Measurements from ENCODE around the gene PCGF3. TPM values are rescaled to one million over a fixed set of nuclear protein-coding genes. Genes with fewer than 3 reads are reported as not detected.

PCGF3 gene
- total RNA-seq, 5 donors from 2014 or later (not counting 1 experiment from before 2014, with no cell fraction given) = 47.0 to 76.9 (median 51.1) TPM

DNA sequence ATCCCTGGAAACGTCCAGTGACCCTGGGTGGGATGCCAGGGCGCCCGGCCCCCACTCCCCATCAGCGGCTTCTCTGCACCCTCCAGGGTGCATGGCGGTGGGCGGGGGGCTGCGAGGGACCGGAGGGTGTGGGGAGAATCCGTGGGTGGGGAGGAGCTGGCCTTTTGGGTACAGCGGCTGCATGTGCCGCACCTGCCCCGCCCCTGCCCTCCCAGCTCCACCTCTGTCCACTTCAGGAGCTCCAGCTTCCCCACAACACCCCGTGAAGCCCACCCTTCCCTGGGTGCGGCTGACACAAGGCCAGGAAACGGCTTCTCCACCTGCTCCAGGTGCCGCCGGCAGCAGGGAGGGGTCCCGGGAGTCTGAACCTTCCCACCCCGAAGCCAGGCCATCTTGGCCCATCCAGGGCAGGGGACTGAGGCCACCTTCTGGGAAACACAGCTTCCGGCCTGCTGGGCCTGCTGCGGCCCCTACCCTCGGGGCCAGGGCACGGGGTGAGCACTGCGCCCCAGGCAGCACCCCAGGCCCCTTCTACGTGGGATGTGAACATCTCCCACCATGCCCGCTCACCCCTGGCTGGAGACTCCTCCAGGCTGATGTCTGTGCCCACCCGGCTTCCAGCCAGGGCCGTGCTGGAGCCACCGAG is 85.7 kb downstream of the PCGF3 start:
- ATAC-seq (replicated peaks in 1 of 4) (no peak), DNase-seq (no peak)
- 76% methylated on average over 23 of the region's 29 CpGs for WGBS (ENCODE audit: insufficient coverage)
- ChIA-PET POLR2A (no interaction called here), CTCF (no interaction called here)
- no peaks in the 10 kb centered on the region for H3K9me3 ChIP-seq
- H3K4me3 ChIP-seq (ENCODE audit: control insufficient read depth in 1 of 2, extremely low read depth in 1 of 2, low read length in 1 of 2) = no peak overlapping the region
- Mint-ChIP-seq H3K9me3 (no peaks in the 10 kb centered on the region), H3K27ac (no peak overlapping the region), H3K4me3 (no peak overlapping the region), H3K36me3 (no peaks in the 10 kb centered on the region), H3K4me1 (peaks cover 21 to 27% (median 26%) of the 10 kb centered on the region in 3 donors), H3K27me3 (peaks cover 22 to 42% of the 10 kb centered on the region in 2 donors)
- no peaks in the 10 kb centered on the region for H3K36me3 ChIP-seq (ENCODE audit: control insufficient read depth in 2 of 2, extremely low read depth in 1 of 2, insufficient read depth in 1 of 2, low read length in 1 of 2)
- H3K27me3 ChIP-seq (replicated peaks in 1 of 2; ENCODE audit: control insufficient read depth in 2 of 2, extremely low read depth in 1 of 2, insufficient read depth in 2 of 2, low read length in 1 of 2) = peaks cover 0 to 89% of the 10 kb centered on the region in 2 experiments
- no peak overlapping the region for H3K27ac ChIP-seq (ENCODE audit: low read length)
- H3K4me1 ChIP-seq (ENCODE audit: control insufficient read depth in 1 of 2, extremely low read depth in 1 of 2, insufficient read depth in 2 of 2, low read length in 2 of 2) = peaks cover 15 to 50% of the 10 kb centered on the region in 2 experiments

DNA sequence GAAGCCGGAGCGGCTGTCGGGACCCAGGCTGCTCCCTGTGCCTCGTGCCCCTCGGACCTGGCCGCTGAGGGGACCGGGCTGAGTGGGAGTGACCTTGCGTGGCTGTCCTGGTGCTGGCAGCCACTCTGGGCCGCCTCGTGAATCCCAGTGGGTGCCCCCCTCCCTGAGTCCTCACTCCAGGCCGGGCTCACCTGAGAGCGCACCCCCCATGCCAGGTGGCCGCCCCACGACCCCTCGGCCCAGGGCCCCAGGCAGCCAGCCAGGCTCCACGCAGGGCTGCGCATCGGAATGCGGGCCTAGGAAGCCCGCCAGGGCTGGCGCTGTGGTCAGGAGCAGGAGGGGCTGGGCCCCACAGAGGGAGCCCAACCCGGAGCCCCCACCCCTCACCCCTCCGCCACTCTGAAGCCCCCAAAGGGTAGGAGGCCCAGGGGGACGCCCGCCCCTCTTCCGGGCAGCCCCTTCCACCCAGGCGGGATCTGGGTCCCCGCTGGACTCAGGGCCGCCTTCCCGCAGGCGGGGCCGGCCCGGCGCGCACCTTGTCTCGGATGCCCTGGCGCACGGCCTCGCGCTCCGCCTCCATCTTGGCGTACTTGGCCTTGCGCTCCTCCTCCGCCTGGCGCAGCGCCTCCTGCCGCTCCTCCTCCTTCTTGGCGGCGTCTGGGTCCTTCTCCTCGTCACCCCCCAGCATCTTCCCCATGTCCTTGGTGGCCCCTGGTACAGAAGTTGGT is 86.4 kb downstream of the PCGF3 start:
- ChIA-PET POLR2A (no interaction called here), CTCF (no interaction called here)
- H3K9me3 ChIP-seq = no peaks in the 10 kb centered on the region
- ATAC-seq (replicated peaks in 1 of 4) (peak; percentile 51 to 69 (median 64)), DNase-seq (peak in 17 of 35 experiments; percentile 21 to 57 (median 37))
- no peak overlapping the region for H3K27ac ChIP-seq (ENCODE audit: low read length)
- H3K4me3 ChIP-seq (ENCODE audit: control insufficient read depth in 1 of 2, extremely low read depth in 1 of 2, low read length in 1 of 2) = peak overlapping the region; percentile 35 to 70
- Mint-ChIP-seq H3K27ac (no peak overlapping the region), H3K4me3 (peak overlapping the region; percentile 40 to 79 (median 69)), H3K4me1 (peaks cover 21 to 27% (median 26%) of the 10 kb centered on the region in 3 donors), H3K27me3 (peaks cover 26 to 46% of the 10 kb centered on the region in 2 donors), H3K36me3 (no peaks in the 10 kb centered on the region), H3K9me3 (no peaks in the 10 kb centered on the region)
- H3K27me3 ChIP-seq (replicated peaks in 1 of 2; ENCODE audit: control insufficient read depth in 2 of 2, extremely low read depth in 1 of 2, insufficient read depth in 2 of 2, low read length in 1 of 2) = peaks cover 0 to 82% of the 10 kb centered on the region in 2 experiments
- no peaks in the 10 kb centered on the region for H3K36me3 ChIP-seq (ENCODE audit: control insufficient read depth in 2 of 2, extremely low read depth in 1 of 2, insufficient read depth in 1 of 2, low read length in 1 of 2)
- peaks cover 15 to 43% of the 10 kb centered on the region in 2 experiments for H3K4me1 ChIP-seq (ENCODE audit: control insufficient read depth in 1 of 2, extremely low read depth in 1 of 2, insufficient read depth in 2 of 2, low read length in 2 of 2)
- 22% methylated on average over 42 of the region's 50 CpGs for WGBS (ENCODE audit: insufficient coverage)

DNA sequence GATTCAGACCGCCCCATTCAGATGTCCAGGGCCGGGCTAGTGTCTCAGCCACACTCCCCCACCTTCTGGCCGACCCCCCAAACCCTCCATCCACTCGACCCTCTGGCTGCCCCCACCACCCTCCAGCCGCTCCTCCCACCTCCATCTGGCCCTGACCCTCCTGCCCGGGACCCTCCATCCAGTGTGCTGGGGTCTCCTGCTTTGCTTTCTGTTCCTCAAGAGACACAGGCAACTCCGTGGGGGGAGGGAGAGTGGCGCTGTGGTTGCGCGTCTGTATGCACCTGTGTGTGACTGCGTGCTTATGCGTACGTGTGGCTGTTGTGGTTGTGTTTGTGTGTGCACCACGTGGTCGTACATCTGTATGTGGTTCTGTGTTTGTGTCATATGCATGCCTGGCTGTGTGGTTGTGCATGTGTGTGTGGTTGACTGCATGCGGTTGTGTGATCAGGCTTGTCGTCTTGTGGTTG is 87.0 kb downstream of the PCGF3 start:
- no peaks in the 10 kb centered on the region for H3K9me3 ChIP-seq
- 14% methylated on average over 13 of the region's 17 CpGs for WGBS (ENCODE audit: insufficient coverage)
- peaks cover 0 to 76% of the 10 kb centered on the region in 2 experiments for H3K27me3 ChIP-seq (replicated peaks in 1 of 2; ENCODE audit: control insufficient read depth in 2 of 2, extremely low read depth in 1 of 2, insufficient read depth in 2 of 2, low read length in 1 of 2)
- ChIA-PET CTCF (no interaction called here), POLR2A (no interaction called here)
- peak overlapping the region in 1 of 2 donors; percentile 58 for H3K27ac Mint-ChIP-seq
- peaks cover 22 to 41% of the 10 kb centered on the region in 2 donors for H3K27me3 Mint-ChIP-seq
- DNase-seq (peak in 27 of 35 experiments; percentile 7 to 54 (median 29)), ATAC-seq (replicated peaks in 1 of 4) (peak; percentile 22 to 64 (median 34))
- peaks cover 15 to 43% of the 10 kb centered on the region in 2 experiments for H3K4me1 ChIP-seq (ENCODE audit: control insufficient read depth in 1 of 2, extremely low read depth in 1 of 2, insufficient read depth in 2 of 2, low read length in 2 of 2)
- H3K27ac ChIP-seq (ENCODE audit: low read length) = no peak overlapping the region
- no peaks in the 10 kb centered on the region for H3K36me3 ChIP-seq (ENCODE audit: control insufficient read depth in 2 of 2, extremely low read depth in 1 of 2, insufficient read depth in 1 of 2, low read length in 1 of 2)
- peaks cover 21 to 24% (median 23%) of the 10 kb centered on the region in 3 donors for H3K4me1 Mint-ChIP-seq
- no peaks in the 10 kb centered on the region for H3K36me3 Mint-ChIP-seq
- peak overlapping the region; percentile 40 to 79 (median 69) for H3K4me3 Mint-ChIP-seq
- H3K9me3 Mint-ChIP-seq = no peaks in the 10 kb centered on the region
- H3K4me3 ChIP-seq (ENCODE audit: control insufficient read depth in 1 of 2, extremely low read depth in 1 of 2, low read length in 1 of 2) = peak overlapping the region; percentile 35 to 70

DNA sequence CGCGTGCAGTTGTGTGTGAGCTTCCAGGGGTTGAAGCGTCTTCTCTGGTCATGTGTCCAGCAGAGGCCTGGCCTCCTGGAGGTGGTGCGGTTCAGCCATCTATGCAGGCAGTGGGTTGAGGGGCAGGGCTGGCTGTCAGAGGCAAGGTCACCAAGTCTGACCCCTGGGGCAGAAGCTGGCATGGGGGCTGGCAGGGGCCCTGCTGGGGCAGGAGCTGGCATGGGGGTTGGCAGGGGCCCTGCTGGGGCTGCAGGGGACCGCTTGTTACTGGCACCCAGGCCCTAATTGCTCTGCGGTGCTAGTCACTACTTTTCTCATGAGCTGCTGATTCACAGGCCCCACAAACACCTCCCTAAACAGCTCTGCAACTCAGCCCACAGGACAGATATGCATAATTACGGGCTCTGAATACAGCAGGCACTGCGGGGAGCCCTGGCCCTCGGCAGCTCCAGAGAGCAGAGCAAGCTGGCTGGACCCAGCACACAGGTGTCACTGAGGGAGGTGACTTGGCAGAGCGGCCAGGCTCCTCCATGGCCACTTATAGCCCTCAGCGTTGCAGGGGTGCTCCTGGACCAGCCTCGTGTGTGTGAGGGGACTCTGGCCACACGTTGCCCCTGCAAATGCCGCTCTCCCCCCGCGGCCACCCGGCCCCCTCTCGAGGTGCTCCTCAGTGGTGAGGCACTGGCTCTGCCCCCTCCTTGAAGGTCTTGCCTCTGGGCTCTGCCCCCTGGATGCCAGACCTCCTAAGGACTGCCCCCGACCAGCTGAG is 87.6 kb downstream of the PCGF3 start:
- POLR2A ChIA-PET = no interaction called here
- CTCF ChIA-PET = interaction anchor here in 1 of 2 donors (0.8 kb wide), 1 partner anchor 10 kb away, joined by 3 read pairs; no protein-coding TSS in a partner anchor
- Mint-ChIP-seq H3K9me3 (no peaks in the 10 kb centered on the region), H3K27ac (no peak overlapping the region), H3K27me3 (peaks cover 22 to 40% of the 10 kb centered on the region in 2 donors), H3K4me1 (peaks cover 21 to 24% (median 24%) of the 10 kb centered on the region in 3 donors), H3K4me3 (peak overlapping the region; percentile 40 to 79 (median 69)), H3K36me3 (no peaks in the 10 kb centered on the region)
- DNase-seq (no peak), ATAC-seq (replicated peaks in 1 of 4) (peak in 1 of 4 experiments; percentile 4)
- no peaks in the 10 kb centered on the region for H3K9me3 ChIP-seq
- peaks cover 0 to 70% of the 10 kb centered on the region in 2 experiments for H3K27me3 ChIP-seq (replicated peaks in 1 of 2; ENCODE audit: control insufficient read depth in 2 of 2, extremely low read depth in 1 of 2, insufficient read depth in 2 of 2, low read length in 1 of 2)
- peaks cover 15 to 43% of the 10 kb centered on the region in 2 experiments for H3K4me1 ChIP-seq (ENCODE audit: control insufficient read depth in 1 of 2, extremely low read depth in 1 of 2, insufficient read depth in 2 of 2, low read length in 2 of 2)
- H3K36me3 ChIP-seq (ENCODE audit: control insufficient read depth in 2 of 2, extremely low read depth in 1 of 2, insufficient read depth in 1 of 2, low read length in 1 of 2) = no peaks in the 10 kb centered on the region
- H3K4me3 ChIP-seq (ENCODE audit: control insufficient read depth in 1 of 2, extremely low read depth in 1 of 2, low read length in 1 of 2) = peak overlapping the region in 1 of 2 donors; percentile 70
- no peak overlapping the region for H3K27ac ChIP-seq (ENCODE audit: low read length)
- WGBS (ENCODE audit: insufficient coverage) = 63% methylated on average over 17 of the region's 19 CpGs

DNA sequence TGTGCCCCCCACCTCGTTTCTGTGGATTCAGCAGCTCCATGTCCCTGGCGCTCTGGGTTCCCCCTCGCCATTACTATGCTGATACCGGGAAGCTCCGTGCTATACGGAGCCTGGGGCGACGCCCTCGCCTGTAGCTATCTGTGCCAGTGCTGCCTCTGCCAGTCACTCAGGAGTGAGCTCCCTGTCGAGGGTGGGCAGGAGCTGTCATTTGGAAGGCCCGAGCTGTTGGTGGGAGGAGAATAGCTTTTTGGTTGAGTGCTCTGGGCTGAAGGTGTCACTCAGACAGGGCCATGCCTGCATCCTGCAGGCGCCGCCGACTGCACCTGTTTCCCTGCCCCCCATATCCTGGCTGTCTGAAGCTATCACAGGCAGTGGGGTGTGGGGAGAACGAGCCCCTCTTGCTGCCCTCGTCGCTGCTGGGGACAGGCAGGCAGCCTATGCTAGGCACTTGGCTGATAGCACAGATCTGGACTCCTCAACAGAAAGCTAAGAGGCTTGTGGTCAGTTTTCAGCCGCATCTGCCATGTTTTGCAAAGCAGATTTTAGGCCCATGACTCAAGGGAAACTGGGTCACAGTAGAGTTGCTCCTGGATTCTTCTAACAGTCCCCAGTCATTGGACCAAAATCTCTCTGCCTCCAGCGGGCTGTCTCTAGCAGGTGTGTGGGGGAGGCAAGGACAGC is 88.4 kb downstream of the PCGF3 start:
- Histone ChIP-seq H3K4me3 (ENCODE audit: control insufficient read depth in 1 of 2, extremely low read depth in 1 of 2, low read length in 1 of 2) (peak overlapping the region in 1 of 2 donors; percentile 38), H3K27me3 (replicated peaks in 1 of 2; ENCODE audit: control insufficient read depth in 2 of 2, extremely low read depth in 1 of 2, insufficient read depth in 2 of 2, low read length in 1 of 2) (peaks cover 0 to 63% of the 10 kb centered on the region in 2 experiments), H3K36me3 (ENCODE audit: control insufficient read depth in 2 of 2, extremely low read depth in 1 of 2, insufficient read depth in 1 of 2, low read length in 1 of 2) (no peaks in the 10 kb centered on the region), H3K9me3 (no peaks in the 10 kb centered on the region), H3K27ac (ENCODE audit: low read length) (no peak overlapping the region), H3K4me1 (ENCODE audit: control insufficient read depth in 1 of 2, extremely low read depth in 1 of 2, insufficient read depth in 2 of 2, low read length in 2 of 2) (peaks cover 15 to 46% of the 10 kb centered on the region in 2 experiments)
- 48% methylated on average over 15 of the region's 19 CpGs for WGBS (ENCODE audit: insufficient coverage)
- CTCF ChIA-PET = interaction anchor here in 1 of 2 donors (0.8 kb wide), 1 partner anchor 10 kb away, joined by 3 read pairs; no protein-coding TSS in a partner anchor
- H3K4me3 Mint-ChIP-seq = peak overlapping the region in 2 of 3 donors; percentile 24 to 61
- peaks cover 22 to 40% of the 10 kb centered on the region in 2 donors for H3K27me3 Mint-ChIP-seq
- no peak for DNase-seq
- no peak overlapping the region for H3K27ac Mint-ChIP-seq
- no peaks in the 10 kb centered on the region for H3K9me3 Mint-ChIP-seq
- no peaks in the 10 kb centered on the region for H3K36me3 Mint-ChIP-seq
- peaks cover 25 to 31% (median 30%) of the 10 kb centered on the region in 3 donors for H3K4me1 Mint-ChIP-seq
- ATAC-seq (replicated peaks in 1 of 4) = no peak
- POLR2A ChIA-PET = no interaction called here

Measured in T-cell (primary cell).